ENCODE data around the gene UBE2V1.

Gene UBE2V1

GRCh38 chr20:50050660-50051308 is 62.2 kb downstream of the UBE2V1 start:
- H3K36me3 ChIP-seq (ENCODE audit: low read length) = no peaks in the 10 kb centered on the region
- no peak overlapping the region for H3K9ac ChIP-seq (ENCODE audit: low read length)
- no peaks in the 10 kb centered on the region for H3K9me3 ChIP-seq (ENCODE audit: insufficient read depth, low read length)
- no peaks in the 10 kb centered on the region for H3K79me2 ChIP-seq (ENCODE audit: insufficient read depth, low read length)
- no peaks in the 10 kb centered on the region for H3K27me3 ChIP-seq (ENCODE audit: low read length)
- no peaks in the 10 kb centered on the region for H3F3A ChIP-seq (ENCODE audit: insufficient read depth)
- H3K27ac ChIP-seq (ENCODE audit: low read depth, low read length) = no peak overlapping the region
- H3K4me2 ChIP-seq (ENCODE audit: low read depth, low read length, poor library complexity, severe bottlenecking) = no peak overlapping the region
- H2AFZ ChIP-seq (ENCODE audit: low read depth, low read length, severe bottlenecking) = no peak overlapping the region
- TF ChIP-seq, protein P1, sequence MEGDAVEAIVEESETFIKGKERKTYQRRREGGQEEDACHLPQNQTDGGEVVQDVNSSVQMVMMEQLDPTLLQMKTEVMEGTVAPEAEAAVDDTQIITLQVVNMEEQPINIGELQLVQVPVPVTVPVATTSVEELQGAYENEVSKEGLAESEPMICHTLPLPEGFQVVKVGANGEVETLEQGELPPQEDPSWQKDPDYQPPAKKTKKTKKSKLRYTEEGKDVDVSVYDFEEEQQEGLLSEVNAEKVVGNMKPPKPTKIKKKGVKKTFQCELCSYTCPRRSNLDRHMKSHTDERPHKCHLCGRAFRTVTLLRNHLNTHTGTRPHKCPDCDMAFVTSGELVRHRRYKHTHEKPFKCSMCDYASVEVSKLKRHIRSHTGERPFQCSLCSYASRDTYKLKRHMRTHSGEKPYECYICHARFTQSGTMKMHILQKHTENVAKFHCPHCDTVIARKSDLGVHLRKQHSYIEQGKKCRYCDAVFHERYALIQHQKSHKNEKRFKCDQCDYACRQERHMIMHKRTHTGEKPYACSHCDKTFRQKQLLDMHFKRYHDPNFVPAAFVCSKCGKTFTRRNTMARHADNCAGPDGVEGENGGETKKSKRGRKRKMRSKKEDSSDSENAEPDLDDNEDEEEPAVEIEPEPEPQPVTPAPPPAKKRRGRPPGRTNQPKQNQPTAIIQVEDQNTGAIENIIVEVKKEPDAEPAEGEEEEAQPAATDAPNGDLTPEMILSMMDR (IDR thresholded peaks at IDR 0.05; ENCODE audit: insufficient read depth, low read length, poor library complexity, severe bottlenecking) = no peak
- no peak for TF ChIP-seq EZH2phosphoT487 (conservative IDR thresholded peaks at IDR 0.05; ENCODE audit: low read length)
- no peak overlapping the region for H3K4me3 ChIP-seq (ENCODE audit: insufficient read depth, low read length, poor library complexity, severe bottlenecking)
- H3K9me2 ChIP-seq (replicated peaks; ENCODE audit: insufficient read depth, low read length) = no peaks in the 10 kb centered on the region
- no peaks in the 10 kb centered on the region for H4K20me1 ChIP-seq (ENCODE audit: low read depth, low read length)

GRCh38 chr20:50050214-50050613 is 62.7 kb downstream of the UBE2V1 start:
- TF ChIP-seq EZH2phosphoT487 (conservative IDR thresholded peaks at IDR 0.05; ENCODE audit: low read length) = no peak
- TF ChIP-seq, protein P1 (IDR thresholded peaks at IDR 0.05; ENCODE audit: insufficient read depth, low read length, poor library complexity, severe bottlenecking) = no peak
- H3K27me3 ChIP-seq (ENCODE audit: low read length) = no peaks in the 10 kb centered on the region
- no peak overlapping the region for H3K4me3 ChIP-seq (ENCODE audit: insufficient read depth, low read length, poor library complexity, severe bottlenecking)
- H3K36me3 ChIP-seq (ENCODE audit: low read length) = no peaks in the 10 kb centered on the region
- H3F3A ChIP-seq (ENCODE audit: insufficient read depth) = no peaks in the 10 kb centered on the region
- H2AFZ ChIP-seq (ENCODE audit: low read depth, low read length, severe bottlenecking) = no peak overlapping the region
- no peaks in the 10 kb centered on the region for H3K9me3 ChIP-seq (ENCODE audit: insufficient read depth, low read length)
- no peaks in the 10 kb centered on the region for H4K20me1 ChIP-seq (ENCODE audit: low read depth, low read length)
- no peak overlapping the region for H3K9ac ChIP-seq (ENCODE audit: low read length)
- H3K4me2 ChIP-seq (ENCODE audit: low read depth, low read length, poor library complexity, severe bottlenecking) = no peak overlapping the region
- no peaks in the 10 kb centered on the region for H3K9me2 ChIP-seq (replicated peaks; ENCODE audit: insufficient read depth, low read length)
- H3K27ac ChIP-seq (ENCODE audit: low read depth, low read length) = no peak overlapping the region
- no peaks in the 10 kb centered on the region for H3K79me2 ChIP-seq (ENCODE audit: insufficient read depth, low read length)

DNA sequence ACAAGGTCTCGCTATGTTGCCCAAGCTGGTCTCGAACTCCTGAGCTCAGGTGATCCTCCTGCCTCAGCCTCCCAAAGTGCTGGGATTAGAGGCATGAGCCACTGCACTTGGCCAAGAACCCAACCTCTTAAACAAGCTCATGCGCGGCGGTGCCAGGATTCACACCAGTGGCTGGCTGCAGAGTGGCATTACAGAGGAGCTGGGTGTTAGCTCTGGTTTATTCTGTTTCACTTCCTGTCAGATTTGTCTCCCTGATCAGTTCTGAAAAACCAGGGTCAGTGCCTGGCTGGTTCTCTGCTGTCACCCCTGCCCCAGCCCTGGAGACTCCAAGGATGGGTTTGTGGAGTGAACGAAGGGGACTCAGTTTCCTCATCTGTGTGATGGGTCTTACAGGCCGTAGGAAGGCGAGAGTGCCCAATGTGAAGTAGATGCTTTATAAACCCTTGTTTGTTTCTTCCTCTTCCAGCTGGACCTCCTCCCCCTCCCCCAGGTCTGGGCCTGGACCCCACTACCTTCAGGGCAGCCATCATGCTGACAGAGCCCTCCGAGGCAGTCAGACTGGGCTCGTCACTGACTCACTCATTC is 63.4 kb downstream of the UBE2V1 start:
- H4K20me1 ChIP-seq (ENCODE audit: low read depth, low read length) = no peaks in the 10 kb centered on the region
- H3K4me2 ChIP-seq (ENCODE audit: low read depth, low read length, poor library complexity, severe bottlenecking) = no peak overlapping the region
- H3K9me2 ChIP-seq (replicated peaks; ENCODE audit: insufficient read depth, low read length) = no peaks in the 10 kb centered on the region
- no peak overlapping the region for H3K4me3 ChIP-seq (ENCODE audit: insufficient read depth, low read length, poor library complexity, severe bottlenecking)
- H2AFZ ChIP-seq (ENCODE audit: low read depth, low read length, severe bottlenecking) = no peak overlapping the region
- no peak overlapping the region for H3K9ac ChIP-seq (ENCODE audit: low read length)
- no peaks in the 10 kb centered on the region for H3K79me2 ChIP-seq (ENCODE audit: insufficient read depth, low read length)
- H3K36me3 ChIP-seq (ENCODE audit: low read length) = no peaks in the 10 kb centered on the region
- TF ChIP-seq, protein P1 (IDR thresholded peaks at IDR 0.05; ENCODE audit: insufficient read depth, low read length, poor library complexity, severe bottlenecking) = no peak
- no peak for TF ChIP-seq EZH2phosphoT487 (conservative IDR thresholded peaks at IDR 0.05; ENCODE audit: low read length)
- H3K9me3 ChIP-seq (ENCODE audit: insufficient read depth, low read length) = no peaks in the 10 kb centered on the region
- H3K27me3 ChIP-seq (ENCODE audit: low read length) = no peaks in the 10 kb centered on the region
- H3F3A ChIP-seq (ENCODE audit: insufficient read depth) = no peaks in the 10 kb centered on the region
- H3K27ac ChIP-seq (ENCODE audit: low read depth, low read length) = no peak overlapping the region

Data from SU-DHL-6 (cell line).